ENCODE data around the gene B3GNT5.
A peak's percentile ranks its signal among the peaks of the same experiment; 100 is the strongest.

The B3GNT5 gene, protein sequence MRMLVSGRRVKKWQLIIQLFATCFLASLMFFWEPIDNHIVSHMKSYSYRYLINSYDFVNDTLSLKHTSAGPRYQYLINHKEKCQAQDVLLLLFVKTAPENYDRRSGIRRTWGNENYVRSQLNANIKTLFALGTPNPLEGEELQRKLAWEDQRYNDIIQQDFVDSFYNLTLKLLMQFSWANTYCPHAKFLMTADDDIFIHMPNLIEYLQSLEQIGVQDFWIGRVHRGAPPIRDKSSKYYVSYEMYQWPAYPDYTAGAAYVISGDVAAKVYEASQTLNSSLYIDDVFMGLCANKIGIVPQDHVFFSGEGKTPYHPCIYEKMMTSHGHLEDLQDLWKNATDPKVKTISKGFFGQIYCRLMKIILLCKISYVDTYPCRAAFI

DNA sequence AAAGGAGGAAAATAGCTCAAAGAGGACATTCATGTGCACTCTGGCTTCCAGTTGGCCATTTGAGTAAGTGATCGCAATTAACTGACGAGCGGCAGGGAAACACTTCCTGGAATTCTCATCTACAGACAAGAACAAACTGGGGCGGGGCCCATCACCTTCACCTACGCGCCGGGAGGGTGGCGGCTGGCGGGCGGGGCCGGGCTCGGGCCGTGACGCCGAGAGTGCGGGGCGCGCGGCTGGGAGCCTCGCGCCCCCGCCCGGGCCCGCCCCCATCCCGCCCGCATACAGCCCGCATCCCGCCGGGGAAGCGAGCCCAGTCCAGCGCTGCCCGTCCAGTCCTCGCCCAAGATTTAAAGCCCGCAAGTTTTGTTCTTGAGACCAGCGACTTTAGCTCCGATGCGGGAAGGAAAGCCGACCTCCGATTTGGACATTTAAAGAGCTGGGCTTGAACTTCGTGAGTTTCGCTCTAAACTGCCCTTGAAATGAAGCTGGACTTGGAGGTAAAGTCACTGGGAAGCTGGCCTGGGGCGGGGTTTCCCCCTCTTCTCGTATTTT is at the start of gene B3GNT5:
B3GNT5 (plus strand) TSS at position 281 of the 555 bp plus-strand sequence. CDS start 16,546 bp downstream, outside the sequence.
- no peak for DNase-seq (ENCODE audit: low read depth in 2 of 2, low spot score in 1 of 2)

GRCh38 chr3:183203670-183204069 is 49.4 kb upstream of the B3GNT5 start:
- no peak for DNase-seq (ENCODE audit: low read depth in 2 of 2, low spot score in 1 of 2)

- DNase-seq (ENCODE audit: low read depth in 2 of 2, low spot score in 1 of 2) = no peak
Observed at GRCh38 chr3:183208260-183208659, 44.8 kb upstream of the B3GNT5 start.

GRCh38 chr3:183208800-183209199 is 44.3 kb upstream of the B3GNT5 start:
- DNase-seq (ENCODE audit: low read depth in 2 of 2, low spot score in 1 of 2) = no peak

DNA sequence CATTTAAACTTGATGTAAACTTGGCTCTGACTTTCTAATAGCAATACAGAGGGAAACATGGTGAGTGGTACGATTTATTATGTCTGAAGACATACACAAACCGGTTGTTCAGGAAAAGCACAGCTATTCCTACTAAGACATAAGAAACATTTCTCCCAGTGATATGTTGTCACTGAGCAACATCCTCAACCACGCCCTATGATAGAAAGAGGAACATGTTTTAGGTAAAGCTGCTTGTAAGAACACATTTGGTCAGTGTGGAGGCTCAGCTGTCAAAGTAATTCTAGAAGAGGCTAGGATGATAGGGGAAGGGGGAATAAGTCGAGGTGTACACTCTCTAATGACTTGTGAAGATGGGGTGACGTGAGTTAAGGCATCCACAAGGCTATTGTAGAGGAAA is 42.7 kb upstream of the B3GNT5 start:
- DNase-seq (ENCODE audit: low read depth in 2 of 2, low spot score in 1 of 2) = no peak

GRCh38 chr3:183210862-183211341 is 42.2 kb upstream of the B3GNT5 start:
- DNase-seq (ENCODE audit: low read depth in 2 of 2, low spot score in 1 of 2) = peak in 1 of 2 donors; percentile 22

GRCh38 chr3:183211352-183211751 is 41.7 kb upstream of the B3GNT5 start:
- no peak for DNase-seq (ENCODE audit: low read depth in 2 of 2, low spot score in 1 of 2)

- DNase-seq (ENCODE audit: low read depth in 2 of 2, low spot score in 1 of 2) = no peak
Observed at GRCh38 chr3:183212096-183212495, 41.0 kb upstream of the B3GNT5 start.

GRCh38 chr3:183212565-183212964 is 40.5 kb upstream of the B3GNT5 start:
- DNase-seq (ENCODE audit: low read depth in 2 of 2, low spot score in 1 of 2) = no peak

DNA sequence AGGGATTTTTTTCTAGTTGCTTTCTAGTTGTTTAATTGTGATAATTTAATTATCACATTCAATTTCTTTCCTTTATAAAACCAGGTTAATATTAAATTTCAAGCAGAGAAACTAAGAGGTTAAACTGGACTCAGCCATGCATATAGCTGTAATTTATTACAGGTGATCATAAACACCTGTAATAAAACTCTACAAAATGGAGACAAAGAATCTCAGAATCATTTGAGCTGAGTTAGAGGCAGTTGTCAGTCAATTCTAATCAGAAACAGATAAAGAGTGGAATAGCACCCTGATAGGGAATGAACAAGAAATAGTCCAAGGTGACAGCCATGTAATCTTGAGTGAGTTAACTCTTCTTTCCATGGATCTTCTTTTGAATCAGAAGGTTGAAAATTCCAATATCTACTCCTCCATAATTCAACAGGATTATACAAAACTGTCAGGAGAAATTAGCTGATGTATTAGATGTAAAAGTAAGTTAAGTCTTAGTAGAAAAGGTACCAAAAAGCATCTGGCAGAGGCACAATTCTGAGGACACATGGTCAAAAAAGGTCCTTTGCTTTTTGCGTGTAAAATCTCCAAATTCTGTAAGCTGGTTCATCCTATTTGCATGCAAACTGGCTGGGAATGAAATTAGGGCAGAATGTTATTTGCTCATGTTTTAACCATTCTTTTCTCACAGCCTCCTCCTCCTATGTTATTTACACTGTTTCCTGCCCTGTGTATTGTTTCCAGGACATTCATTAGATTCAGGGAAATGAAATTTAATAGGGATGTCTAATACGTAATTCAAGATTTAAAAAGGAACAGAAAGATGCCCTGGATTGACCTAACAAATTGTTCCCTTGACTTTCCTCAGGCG is 39.4 kb upstream of the B3GNT5 start:
- DNase-seq (ENCODE audit: low read depth in 2 of 2, low spot score in 1 of 2) = no peak

DNA sequence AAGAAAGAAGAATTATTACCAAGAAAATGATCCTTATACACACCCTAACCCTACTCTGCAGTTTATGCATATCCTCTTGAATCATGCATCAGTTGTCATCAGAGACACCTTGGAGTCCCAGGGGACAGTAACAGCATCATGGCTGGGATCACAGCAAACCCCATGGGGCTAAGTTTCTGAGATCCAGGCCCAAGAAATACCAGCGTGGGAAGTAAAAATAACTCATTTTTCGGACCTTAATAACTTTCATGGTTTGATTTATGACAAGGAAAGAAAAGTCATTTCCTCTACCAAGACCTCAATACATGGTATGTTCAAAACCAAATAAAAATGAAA is 38.8 kb upstream of the B3GNT5 start:
- no peak for DNase-seq (ENCODE audit: low read depth in 2 of 2, low spot score in 1 of 2)

DNA sequence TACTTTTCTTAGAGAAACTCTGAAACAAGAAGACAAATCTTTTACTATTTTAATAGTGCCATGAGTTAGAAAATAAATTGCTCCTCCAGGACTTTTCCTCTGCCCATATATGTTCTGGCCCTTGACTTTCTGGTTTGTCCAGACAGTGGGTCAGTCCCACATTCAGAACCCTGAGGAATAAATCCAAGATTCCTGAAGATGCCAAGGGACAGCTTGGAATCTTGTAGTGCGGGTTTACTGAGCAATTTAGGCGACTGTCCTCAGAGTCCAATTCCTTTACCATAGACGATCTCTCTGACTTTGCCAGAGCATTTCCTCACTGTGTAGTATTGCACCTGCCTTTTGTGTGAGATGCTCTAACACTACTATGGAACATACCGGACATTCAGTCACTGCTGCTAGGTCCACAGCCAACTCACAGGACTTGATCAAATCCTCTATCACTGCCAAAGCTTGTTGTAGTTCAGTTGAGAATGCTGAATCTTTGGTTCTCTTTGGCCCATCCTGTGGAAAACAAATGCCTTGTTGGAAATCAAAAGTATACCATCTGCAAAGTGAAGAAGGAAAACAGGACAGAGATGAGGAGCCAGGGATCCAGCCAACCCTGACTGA is 37.4 kb upstream of the B3GNT5 start:
- no peak for DNase-seq (ENCODE audit: low read depth in 2 of 2, low spot score in 1 of 2)

GRCh38 chr3:183217548-183218332 is 35.3 kb upstream of the B3GNT5 start:
- no peak for DNase-seq (ENCODE audit: low read depth in 2 of 2, low spot score in 1 of 2)

- DNase-seq (ENCODE audit: low read depth in 2 of 2, low spot score in 1 of 2) = no peak
Observed at GRCh38 chr3:183218826-183219225, 34.2 kb upstream of the B3GNT5 start.

GRCh38 chr3:183220828-183221227 is 32.2 kb upstream of the B3GNT5 start:
- no peak for DNase-seq (ENCODE audit: low read depth in 2 of 2, low spot score in 1 of 2)

DNA sequence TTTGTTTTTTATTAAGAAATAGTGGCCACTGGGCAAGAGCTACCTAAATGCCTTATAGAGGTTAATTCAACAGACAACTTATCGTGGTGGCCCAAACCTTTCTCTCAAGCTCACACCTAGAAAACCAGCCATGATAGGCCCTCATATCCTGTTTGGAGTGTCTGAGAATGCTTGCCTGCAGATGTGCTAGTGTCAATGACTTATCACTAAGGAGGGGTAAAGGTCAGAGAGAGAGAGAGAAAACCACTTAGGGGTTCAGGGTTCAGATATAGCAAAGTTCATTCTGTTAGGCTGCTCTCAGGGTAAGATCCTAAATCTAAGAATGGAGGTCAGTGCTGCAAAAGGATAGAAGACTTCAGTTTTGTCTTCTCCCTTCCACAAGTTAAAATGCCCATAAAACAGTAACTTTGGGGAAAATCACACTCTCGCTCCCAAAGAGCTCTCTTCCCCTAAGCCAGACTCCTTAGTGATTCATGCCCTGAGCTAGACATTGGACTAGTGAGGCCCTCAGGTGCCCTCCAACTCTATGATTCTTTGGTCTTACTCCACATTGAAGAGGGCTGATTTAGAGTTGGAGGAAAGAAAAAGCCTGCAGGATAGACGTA is 30.3 kb upstream of the B3GNT5 start:
- DNase-seq (ENCODE audit: low read depth in 2 of 2, low spot score in 1 of 2) = no peak

GRCh38 chr3:183224180-183224970 is 28.7 kb upstream of the B3GNT5 start:
- peak in 1 of 2 donors; percentile 2 for DNase-seq (ENCODE audit: low read depth in 2 of 2, low spot score in 1 of 2)

DNA sequence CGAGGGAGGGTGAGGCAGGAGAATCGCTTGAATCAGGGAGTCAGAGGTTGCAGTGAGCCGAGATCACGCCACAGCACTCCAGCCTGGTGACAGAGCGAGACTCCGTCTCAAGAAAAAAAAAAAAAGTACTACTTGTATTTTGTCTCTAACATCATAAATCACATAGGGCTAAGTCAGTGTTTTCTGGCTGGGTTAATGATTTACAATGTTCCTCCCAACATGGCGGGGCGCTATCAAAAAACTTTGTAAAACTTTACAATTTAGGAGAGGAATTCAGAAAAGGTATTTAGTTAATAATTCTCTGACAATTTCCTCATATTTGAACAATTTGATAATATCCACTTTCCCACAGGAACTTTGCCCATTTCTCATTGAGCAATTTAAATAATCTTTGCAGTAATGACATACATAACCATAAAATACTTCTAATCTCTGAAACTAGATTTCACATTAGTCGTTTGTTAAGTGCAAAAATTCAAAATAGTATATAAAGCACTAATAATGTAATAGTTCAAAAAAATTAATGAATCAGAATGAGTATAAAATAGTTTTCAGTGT is 26.6 kb upstream of the B3GNT5 start:
- no peak for DNase-seq (ENCODE audit: low read depth in 2 of 2, low spot score in 1 of 2)

- DNase-seq (ENCODE audit: low read depth in 2 of 2, low spot score in 1 of 2) = no peak
Observed at GRCh38 chr3:183227586-183227985, 25.5 kb upstream of the B3GNT5 start.

Measured in stimulated activated CD8-positive, alpha-beta memory T cell treated with anti-CD3 and anti-CD28 coated beads, Interleukin-4, amount 100 ng/mL, for 4 hours (primary cell).